Osteocyte (in vitro differentiated cells): ENCODE data around the gene HS2ST1. TPM values are rescaled to one million over a fixed set of nuclear protein-coding genes. Genes with fewer than 3 reads are reported as not detected.

ENCODE experiments used
- DNase-seq: peaks from one replicate; pipeline ENCODE4 v3.0.0; 2021; ENCODE audit warnings: mixed read lengths; ENCODE audit not compliant: unreplicated experiment; ENCODE audit errors: extremely low spot score
- H3K27ac Mint-ChIP-seq: one replicate; pipeline ENCODE4 v1.8.0; 2021; ENCODE audit warnings: mild to moderate bottlenecking, mixed read lengths; ENCODE audit not compliant: unreplicated experiment
- H3K27me3 Mint-ChIP-seq: one replicate; pipeline ENCODE4 v1.8.0; 2021; ENCODE audit warnings: mixed read lengths; ENCODE audit not compliant: unreplicated experiment
- H3K36me3 Mint-ChIP-seq: one replicate; pipeline ENCODE4 v1.8.0; 2021; ENCODE audit warnings: mixed read lengths; ENCODE audit not compliant: unreplicated experiment
- H3K4me1 Mint-ChIP-seq: one replicate; pipeline ENCODE4 v1.8.0; 2021; ENCODE audit warnings: mixed read lengths; ENCODE audit not compliant: unreplicated experiment
- H3K4me3 Mint-ChIP-seq: one replicate; pipeline ENCODE4 v1.8.0; 2021; ENCODE audit warnings: mild to moderate bottlenecking, moderate library complexity, mixed read lengths; ENCODE audit not compliant: unreplicated experiment
- H3K9me3 Mint-ChIP-seq: one replicate; pipeline ENCODE4 v1.8.0; 2021; ENCODE audit warnings: mixed read lengths; ENCODE audit not compliant: unreplicated experiment
- CTCF ChIP-seq: fragments of 200-600 bp; sonication (generic); IDR thresholded peaks from 2 replicates; pipeline ENCODE4 v1.5.0; 2021; ENCODE audit warnings: antibody characterized with exemption, mild to moderate bottlenecking, moderate library complexity
- total RNA-seq: library from RNA; stranded (reverse); gene quantifications from 2 replicates; pipeline ENCODE4 v1.2.1, GENCODE V29; 2021

HS2ST1 gene
- total RNA-seq, 1 donor from 2014 or later: 26.8 TPM

- Mint-ChIP-seq H3K9me3 (no peaks in the 10 kb centered on the region), H3K4me1 (no peaks in the 10 kb centered on the region)
Measured at GRCh38 chr1:86965012-86965826, 50.8 kb downstream of the HS2ST1 start.

GRCh38 chr1:86965827-86966182 is 51.4 kb downstream of the HS2ST1 start:
- H3K4me1 Mint-ChIP-seq: no peaks in the 10 kb centered on the region
- no peak overlapping the region for H3K27ac Mint-ChIP-seq
- no peak for DNase-seq
- no peaks in the 10 kb centered on the region for H3K27me3 Mint-ChIP-seq
- no peak for TF ChIP-seq CTCF
- no peak overlapping the region for H3K4me3 Mint-ChIP-seq
- no peaks in the 10 kb centered on the region for H3K36me3 Mint-ChIP-seq
- H3K9me3 Mint-ChIP-seq: no peaks in the 10 kb centered on the region

More at GRCh38 chr1:86965012-86965826, 50.8 kb downstream of the HS2ST1 start:
- TF ChIP-seq CTCF: peak; percentile 76
- no peak overlapping the region for H3K4me3 Mint-ChIP-seq
- no peaks in the 10 kb centered on the region for H3K27me3 Mint-ChIP-seq
- DNase-seq: no peak
- H3K27ac Mint-ChIP-seq: no peak overlapping the region
- no peaks in the 10 kb centered on the region for H3K36me3 Mint-ChIP-seq

GRCh38 chr1:86970938-86971337 is 56.5 kb downstream of the HS2ST1 start:
- no peaks in the 10 kb centered on the region for H3K36me3 Mint-ChIP-seq
- no peak overlapping the region for H3K27ac Mint-ChIP-seq
- no peaks in the 10 kb centered on the region for H3K9me3 Mint-ChIP-seq
- H3K27me3 Mint-ChIP-seq: no peaks in the 10 kb centered on the region
- H3K4me1 Mint-ChIP-seq: peaks cover 9% of the 10 kb centered on the region
- H3K4me3 Mint-ChIP-seq: no peak overlapping the region
- no peak for TF ChIP-seq CTCF
- DNase-seq: no peak

- TF ChIP-seq CTCF: no peak
- Mint-ChIP-seq H3K4me3 (no peak overlapping the region), H3K27ac (no peak overlapping the region), H3K9me3 (no peaks in the 10 kb centered on the region), H3K4me1 (peaks cover 13% of the 10 kb centered on the region), H3K36me3 (no peaks in the 10 kb centered on the region), H3K27me3 (no peaks in the 10 kb centered on the region)
- no peak for DNase-seq
Measured at GRCh38 chr1:86971778-86972177, 57.3 kb downstream of the HS2ST1 start.

- no peak for TF ChIP-seq CTCF
- Mint-ChIP-seq H3K4me3 (no peak overlapping the region), H3K9me3 (no peaks in the 10 kb centered on the region), H3K27ac (no peak overlapping the region), H3K27me3 (no peaks in the 10 kb centered on the region), H3K4me1 (peaks cover 13% of the 10 kb centered on the region), H3K36me3 (no peaks in the 10 kb centered on the region)
- DNase-seq: no peak
Measured at GRCh38 chr1:86972262-86972661, 57.8 kb downstream of the HS2ST1 start.
